ENCODE measurements around the gene ZNF41.
A peak's percentile ranks its signal among the peaks of the same experiment; 100 is the strongest.

The ZNF41 gene

GRCh38 chrX:47482512-47483305 lies at the start of gene ZNF41:
TSS of gene ZNF41 (minus strand) at chrX:47483222. CDS start at chrX:47467481, 15,741 bp downstream.
- DNase-seq (ENCODE audit: low spot score): peak; percentile 86
- in situ Hi-C loops (cut with MboI; ENCODE audit: low pct_unique_long_range_greater_than_20kb, low sequenced_read_pairs, unreplicated experiment): no loop called here
- no peak for TF ChIP-seq CTCF (IDR thresholded peaks at IDR 0.05; ENCODE audit: extremely low read depth, insufficient read depth, missing control alignments)

GRCh38 chrX:47530049-47530448 lies 47.0 kb upstream of the ZNF41 start:
- no peak for TF ChIP-seq CTCF (IDR thresholded peaks at IDR 0.05; ENCODE audit: extremely low read depth, insufficient read depth, missing control alignments)
- in situ Hi-C loops (cut with MboI; ENCODE audit: low pct_unique_long_range_greater_than_20kb, low sequenced_read_pairs, unreplicated experiment): no loop called here
- DNase-seq (ENCODE audit: low spot score): no peak

- in situ Hi-C loops (cut with MboI; ENCODE audit: low pct_unique_long_range_greater_than_20kb, low sequenced_read_pairs, unreplicated experiment): no loop called here
These were observed 46.5 kb upstream of the ZNF41 start for GRCh38 chrX:47529548-47529947.

GRCh38 chrX:47523713-47524166 lies 40.7 kb upstream of the ZNF41 start:
- in situ Hi-C loops (cut with MboI; ENCODE audit: low pct_unique_long_range_greater_than_20kb, low sequenced_read_pairs, unreplicated experiment): loop anchor here (25.0 kb wide), 1 partner anchor 336 kb away; the partner anchor contains the start of gene UBA1
- TF ChIP-seq CTCF (IDR thresholded peaks at IDR 0.05; ENCODE audit: extremely low read depth, insufficient read depth, missing control alignments): no peak
- no peak for DNase-seq (ENCODE audit: low spot score)

More at GRCh38 chrX:47529548-47529947, 46.5 kb upstream of the ZNF41 start:
- no peak for DNase-seq (ENCODE audit: low spot score)
- TF ChIP-seq CTCF (IDR thresholded peaks at IDR 0.05; ENCODE audit: extremely low read depth, insufficient read depth, missing control alignments): no peak

- peak; percentile 85 for TF ChIP-seq CTCF (IDR thresholded peaks at IDR 0.05; ENCODE audit: extremely low read depth, insufficient read depth, missing control alignments)
- in situ Hi-C loops (cut with MboI; ENCODE audit: low pct_unique_long_range_greater_than_20kb, low sequenced_read_pairs, unreplicated experiment): loop anchor here (25.0 kb wide), 1 partner anchor 336 kb away; the partner anchor contains the start of gene UBA1
- DNase-seq (ENCODE audit: low spot score): peak; percentile 79
These were observed 40.3 kb upstream of the ZNF41 start for GRCh38 chrX:47523297-47523696.

GRCh38 chrX:47518144-47518543 lies 35.1 kb upstream of the ZNF41 start:
- in situ Hi-C loops (cut with MboI; ENCODE audit: low pct_unique_long_range_greater_than_20kb, low sequenced_read_pairs, unreplicated experiment): loop anchor here (25.0 kb wide), 1 partner anchor 331 kb away; the partner anchor contains the start of gene UBA1
- no peak for DNase-seq (ENCODE audit: low spot score)
- no peak for TF ChIP-seq CTCF (IDR thresholded peaks at IDR 0.05; ENCODE audit: extremely low read depth, insufficient read depth, missing control alignments)
